Activated T-helper 17 cell treated with anti-CD3 and anti-CD28 coated beads, Interleukin-2, amount 50 U/mL, for 72 hours (primary cell): Measurements from ENCODE around the gene METRNL. TPM values are rescaled to one million over a fixed set of nuclear protein-coding genes. Genes with fewer than 3 reads are reported as not detected.
"Not testable (repeated sequence)": the region's sequence is repeated elsewhere in the genome, so short reads cannot be mapped to it uniquely, and the experiment has no call there.

ENCODE experiments used
- ATAC-seq: fragments of 150-1000 bp; cut with Tn5 transposase; replicated peaks from 2 replicates; pipeline ENCODE4 v1.10.0; 2021; ENCODE audit warnings: mild to moderate bottlenecking, moderate library complexity
- H3K27ac Mint-ChIP-seq: one replicate; pipeline ENCODE4 v1.8.0; 2022; ENCODE audit warnings: mixed read lengths
- H3K27me3 Mint-ChIP-seq: one replicate; pipeline ENCODE4 v1.8.0; 2022; ENCODE audit warnings: mixed read lengths
- H3K36me3 Mint-ChIP-seq: one replicate; pipeline ENCODE4 v1.8.0; 2022; ENCODE audit warnings: low read depth, mild to moderate bottlenecking, mixed read lengths
- H3K4me1 Mint-ChIP-seq: one replicate; pipeline ENCODE4 v1.8.0; 2022; ENCODE audit warnings: mixed read lengths
- H3K4me3 Mint-ChIP-seq: one replicate; pipeline ENCODE4 v1.8.0; 2022; ENCODE audit warnings: mild to moderate bottlenecking, mixed read lengths
- H3K9me3 Mint-ChIP-seq: one replicate; pipeline ENCODE4 v1.8.0; 2022; ENCODE audit warnings: mixed read lengths
- total RNA-seq, 2 donors: library from RNA; stranded (reverse); gene quantifications; one replicate each; pipeline ENCODE4 v1.2.3, GENCODE V29; 2022

METRNL gene
- total RNA-seq, 2 donors from 2014 or later: 21.9 to 43.4 TPM

GRCh38 chr17:83127431-83128160 is 48.2 kb downstream of the METRNL start:
- peaks cover 22% of the 10 kb centered on the region for H3K27me3 Mint-ChIP-seq
- no peaks in the 10 kb centered on the region for H3K9me3 Mint-ChIP-seq
- no peaks in the 10 kb centered on the region for H3K36me3 Mint-ChIP-seq
- H3K27ac Mint-ChIP-seq: no peak overlapping the region
- H3K4me3 Mint-ChIP-seq: no peak overlapping the region
- ATAC-seq: no peak
- peaks cover 5% of the 10 kb centered on the region for H3K4me1 Mint-ChIP-seq

DNA sequence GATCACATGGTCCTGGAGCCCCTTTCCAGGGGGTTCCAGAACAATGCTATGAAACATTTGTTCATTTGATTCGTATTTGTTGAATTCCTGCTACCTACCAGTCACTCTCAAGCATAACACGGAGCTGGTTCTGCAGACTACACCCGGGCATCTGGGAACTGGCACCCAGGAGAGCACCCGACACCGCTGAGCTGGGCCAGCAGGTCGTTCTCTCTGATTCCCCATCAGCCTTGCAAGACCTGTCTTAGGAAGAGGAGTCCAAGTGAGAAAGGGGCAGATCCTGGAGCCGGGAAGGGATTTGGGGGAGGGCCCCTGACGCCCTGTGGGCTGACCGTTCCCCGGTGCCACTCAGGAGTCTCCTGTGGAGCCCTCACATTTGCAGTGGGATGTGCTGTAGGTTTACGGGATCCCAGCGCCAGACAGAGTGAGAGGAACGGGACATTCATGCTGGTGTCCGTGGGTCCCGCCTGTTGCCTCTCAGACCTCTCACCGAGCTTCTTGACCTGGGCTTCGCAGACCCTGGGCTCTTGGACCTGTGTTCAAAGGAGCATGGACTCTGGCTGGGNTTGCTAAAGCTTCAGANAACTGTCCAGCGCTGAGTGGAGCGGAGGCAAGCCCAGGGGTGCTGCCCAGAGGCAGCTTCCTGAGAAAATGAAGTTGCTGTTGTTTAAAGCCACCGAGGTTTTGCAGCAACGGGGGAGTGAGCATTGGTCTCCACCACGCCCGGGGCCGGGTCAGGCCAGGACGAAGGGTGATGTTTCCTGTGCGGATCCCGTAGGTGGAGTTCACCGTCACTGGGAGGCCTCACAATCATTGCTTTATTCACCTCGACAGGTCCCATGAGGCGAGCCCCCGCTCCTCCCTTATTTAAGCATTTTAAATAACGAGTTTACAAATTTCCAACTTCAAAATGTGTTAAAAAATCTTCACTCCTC is 49.2 kb downstream of the METRNL start:
- Mint-ChIP-seq H3K9me3 (no peaks in the 10 kb centered on the region), H3K27me3 (peaks cover 20% of the 10 kb centered on the region), H3K4me3 (no peak overlapping the region), H3K4me1 (peaks cover 5% of the 10 kb centered on the region), H3K36me3 (no peaks in the 10 kb centered on the region), H3K27ac (no peak overlapping the region)
- no peak for ATAC-seq

DNA sequence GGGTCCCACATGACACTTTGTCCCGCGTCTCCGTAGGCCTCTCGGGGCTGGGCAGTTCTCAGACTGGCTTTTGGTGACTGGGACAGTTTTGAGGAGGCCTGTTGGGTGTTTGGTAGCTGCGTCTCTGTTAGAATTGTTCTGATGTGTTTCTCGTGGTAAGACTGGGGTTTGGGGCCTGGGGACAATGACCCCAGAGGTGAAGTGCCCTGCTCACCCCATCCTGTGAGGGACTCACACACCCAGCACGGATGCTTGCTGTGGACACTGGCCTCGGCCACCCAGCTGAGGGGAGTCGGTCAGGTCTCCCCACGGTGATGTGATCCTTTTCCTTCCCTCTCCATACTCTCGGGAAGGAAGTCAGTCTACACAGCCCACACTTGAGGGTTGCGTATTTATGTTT is 50.3 kb downstream of the METRNL start:
- H3K4me1 Mint-ChIP-seq: peaks cover 5% of the 10 kb centered on the region
- H3K4me3 Mint-ChIP-seq: no peak overlapping the region
- no peak for ATAC-seq
- no peaks in the 10 kb centered on the region for H3K36me3 Mint-ChIP-seq
- peaks cover 15% of the 10 kb centered on the region for H3K27me3 Mint-ChIP-seq
- H3K9me3 Mint-ChIP-seq: no peaks in the 10 kb centered on the region
- H3K27ac Mint-ChIP-seq: no peak overlapping the region

DNA sequence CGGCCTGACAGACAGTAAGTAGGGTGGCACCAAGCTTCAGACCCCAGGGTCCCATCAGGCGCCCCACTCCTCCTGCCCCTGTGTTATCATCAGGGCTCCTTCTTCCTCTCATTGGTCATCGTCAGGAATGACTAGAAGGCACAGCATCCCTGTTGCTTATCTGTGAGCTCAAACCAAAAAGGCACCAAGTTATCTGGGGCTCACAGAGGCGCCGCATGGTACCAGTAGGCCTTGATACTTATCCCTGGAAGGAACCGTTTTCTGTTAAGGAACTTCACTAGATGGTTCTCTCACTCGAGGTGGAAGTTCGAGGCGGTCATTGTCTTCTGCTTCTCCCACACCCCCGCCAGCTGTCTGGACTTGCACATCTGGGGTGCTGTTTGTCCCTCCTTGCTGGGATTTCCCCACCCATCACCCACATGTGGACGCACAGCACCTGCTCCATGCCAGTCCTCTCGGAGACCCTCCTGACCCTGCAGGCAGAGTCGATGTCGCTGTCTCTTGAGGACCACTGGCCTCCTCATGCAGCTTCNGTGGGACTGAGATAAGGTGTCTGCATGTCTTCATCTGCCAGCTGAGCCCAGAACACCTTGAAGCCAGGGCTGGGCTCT is 52.1 kb downstream of the METRNL start:
- peaks cover 5% of the 10 kb centered on the region for H3K27me3 Mint-ChIP-seq
- ATAC-seq: no peak
- H3K36me3 Mint-ChIP-seq: no peaks in the 10 kb centered on the region
- H3K9me3 Mint-ChIP-seq: no peaks in the 10 kb centered on the region
- H3K4me3 Mint-ChIP-seq: no peak overlapping the region
- no peak overlapping the region for H3K27ac Mint-ChIP-seq
- no peaks in the 10 kb centered on the region for H3K4me1 Mint-ChIP-seq

GRCh38 chr17:83132251-83133081 is 53.1 kb downstream of the METRNL start:
- Mint-ChIP-seq H3K27ac (no peak overlapping the region), H3K4me1 (no peaks in the 10 kb centered on the region), H3K9me3 (no peaks in the 10 kb centered on the region), H3K27me3 (peaks cover 10% of the 10 kb centered on the region), H3K4me3 (no peak overlapping the region), H3K36me3 (no peaks in the 10 kb centered on the region)
- ATAC-seq: no peak

DNA sequence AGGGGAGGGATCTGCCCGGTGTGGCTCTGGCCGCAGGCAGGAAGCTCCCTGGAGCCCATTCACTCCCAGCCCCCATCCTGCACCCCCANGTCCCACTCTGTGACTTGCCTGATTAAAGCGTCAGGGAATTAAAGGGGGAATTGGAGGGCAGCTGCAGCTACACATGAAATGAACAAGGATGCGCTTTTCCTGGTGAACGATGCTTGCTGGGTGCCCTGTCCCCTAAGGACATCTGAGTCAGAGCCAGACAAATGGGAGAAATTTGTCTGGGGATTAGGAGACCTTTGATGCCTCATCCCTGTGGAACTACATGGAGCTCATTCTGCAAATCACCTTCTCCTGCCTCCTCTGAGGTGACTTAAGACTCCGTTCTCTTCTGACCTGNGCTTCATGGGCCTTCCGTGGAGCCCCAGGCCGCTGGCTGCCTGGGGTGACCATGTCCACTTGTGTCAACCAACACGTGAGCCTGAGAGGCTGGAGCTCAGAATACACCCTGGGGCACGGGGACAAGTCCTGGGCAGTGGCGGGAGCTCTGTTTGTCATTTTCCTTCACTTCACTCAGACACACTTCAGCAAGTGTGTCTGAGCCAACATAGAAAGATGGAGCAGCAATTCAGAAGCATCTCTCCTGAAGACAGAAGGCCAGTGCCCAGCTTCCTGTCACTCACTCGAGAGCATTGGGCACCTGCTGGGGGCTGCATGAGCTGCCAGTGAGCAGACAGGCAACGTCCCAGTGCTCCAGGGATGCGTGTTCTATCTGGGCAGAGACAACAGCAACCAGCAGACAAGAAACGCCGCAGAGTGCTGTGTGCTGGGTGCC is 54.1 kb downstream of the METRNL start:
- Mint-ChIP-seq H3K4me1 (no peaks in the 10 kb centered on the region), H3K27ac (no peak overlapping the region), H3K4me3 (no peak overlapping the region), H3K36me3 (no peaks in the 10 kb centered on the region), H3K9me3 (no peaks in the 10 kb centered on the region), H3K27me3 (peaks cover 10% of the 10 kb centered on the region)
- no peak for ATAC-seq

DNA sequence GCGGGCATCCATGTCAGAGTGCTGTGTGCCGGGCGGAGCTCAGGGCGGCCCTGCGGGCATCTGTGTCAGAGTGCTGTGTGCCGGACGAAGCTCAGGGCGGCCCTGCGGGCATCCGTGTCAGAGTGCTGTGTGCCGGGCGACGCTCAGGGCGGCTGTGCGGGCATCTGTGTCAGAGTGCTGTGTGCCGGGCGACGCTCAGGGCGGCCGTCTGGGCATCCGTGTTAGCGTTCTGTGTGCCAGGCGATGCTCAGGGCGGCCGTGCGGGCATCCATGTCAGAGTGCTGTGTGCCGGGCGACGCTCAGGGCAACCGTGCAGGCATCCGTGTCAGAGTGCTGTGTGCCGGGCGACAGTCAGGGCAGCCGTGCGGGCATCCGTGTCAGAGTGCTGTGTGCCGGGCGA is 55.0 kb downstream of the METRNL start:
- not testable (repeated sequence) for H3K27ac Mint-ChIP-seq, ATAC-seq, H3K4me3 Mint-ChIP-seq, H3K9me3 Mint-ChIP-seq, H3K4me1 Mint-ChIP-seq, H3K36me3 Mint-ChIP-seq, H3K27me3 Mint-ChIP-seq

DNA sequence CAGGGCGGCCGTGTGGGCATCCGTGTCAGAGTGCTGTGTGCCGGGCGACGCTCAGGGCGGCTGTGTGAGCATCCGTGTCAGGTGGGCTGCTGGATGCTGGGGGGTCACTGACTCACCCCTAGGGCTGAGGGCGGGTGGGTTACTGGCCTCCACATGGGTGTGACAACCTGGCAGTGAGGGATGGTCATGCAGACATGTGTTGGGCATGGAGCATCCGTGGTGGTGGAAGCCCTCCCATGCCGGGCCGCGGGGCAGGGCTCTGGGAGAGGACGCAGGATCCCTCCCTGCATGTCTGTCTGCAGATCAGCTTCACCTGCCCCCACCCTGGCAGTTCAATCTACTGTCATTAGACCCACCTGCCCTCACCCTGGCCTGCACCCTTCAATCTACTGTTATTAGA is 56.3 kb downstream of the METRNL start:
- no peak for ATAC-seq
- H3K4me3 Mint-ChIP-seq: no peak overlapping the region
- no peak overlapping the region for H3K27ac Mint-ChIP-seq
- H3K4me1 Mint-ChIP-seq: no peaks in the 10 kb centered on the region
- H3K36me3 Mint-ChIP-seq: no peaks in the 10 kb centered on the region
- no peaks in the 10 kb centered on the region for H3K9me3 Mint-ChIP-seq
- peaks cover 7% of the 10 kb centered on the region for H3K27me3 Mint-ChIP-seq

GRCh38 chr17:83136156-83136555 is 56.7 kb downstream of the METRNL start:
- H3K4me3 Mint-ChIP-seq: no peak overlapping the region
- H3K27me3 Mint-ChIP-seq: peaks cover 7% of the 10 kb centered on the region
- ATAC-seq: no peak
- H3K36me3 Mint-ChIP-seq: no peaks in the 10 kb centered on the region
- no peaks in the 10 kb centered on the region for H3K4me1 Mint-ChIP-seq
- no peaks in the 10 kb centered on the region for H3K9me3 Mint-ChIP-seq
- H3K27ac Mint-ChIP-seq: no peak overlapping the region

DNA sequence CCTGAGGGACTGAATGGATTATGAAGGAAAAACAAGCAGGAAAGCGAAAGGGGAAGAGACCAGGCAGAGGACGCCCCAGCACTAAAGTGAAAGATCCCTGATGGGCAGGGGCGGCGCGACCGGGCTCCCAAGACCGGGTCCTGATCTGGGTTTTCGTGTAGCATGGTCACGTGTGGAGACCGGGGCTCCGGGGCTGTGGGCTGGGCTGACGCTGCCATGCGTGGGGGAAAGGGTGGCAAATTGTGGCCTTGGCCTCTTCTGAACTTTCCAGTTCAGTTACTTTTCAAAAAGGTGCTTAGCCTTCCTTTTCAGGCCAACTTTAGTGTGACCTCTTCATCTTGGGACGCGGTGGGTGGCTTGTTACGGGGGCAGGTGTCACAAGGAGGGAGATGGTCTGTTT is 57.5 kb downstream of the METRNL start:
- Mint-ChIP-seq H3K9me3 (peaks cover under 1% of the 10 kb centered on the region), H3K4me1 (no peaks in the 10 kb centered on the region), H3K4me3 (no peak overlapping the region), H3K27ac (no peak overlapping the region), H3K36me3 (no peaks in the 10 kb centered on the region), H3K27me3 (peaks cover 8% of the 10 kb centered on the region)
- ATAC-seq: no peak

- Mint-ChIP-seq H3K9me3 (peaks cover 6% of the 10 kb centered on the region), H3K27me3 (peaks cover 12% of the 10 kb centered on the region), H3K36me3 (no peaks in the 10 kb centered on the region), H3K4me3 (no peak overlapping the region), H3K27ac (no peak overlapping the region), H3K4me1 (no peaks in the 10 kb centered on the region)
- ATAC-seq: no peak
These were observed 58.1 kb downstream of the METRNL start for GRCh38 chr17:83137523-83137922.

DNA sequence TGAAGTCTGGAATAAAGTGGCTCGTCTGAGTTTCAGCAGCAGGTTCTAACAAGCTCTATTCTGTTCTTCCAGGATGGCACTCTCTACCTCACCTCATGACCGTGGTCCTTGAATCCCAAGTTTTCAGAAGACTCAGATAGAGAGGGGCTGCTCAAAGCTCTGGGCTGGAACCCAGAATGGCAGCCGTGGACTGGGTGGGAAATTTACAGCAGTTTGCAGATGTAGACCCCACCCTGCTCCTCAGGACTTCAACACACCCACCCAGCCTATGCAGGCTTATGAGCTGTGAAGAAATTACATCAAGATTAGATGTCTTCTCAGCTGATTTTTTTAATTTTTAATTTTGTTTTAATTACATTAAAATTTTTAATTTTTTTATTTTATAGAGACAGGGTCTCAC is 59.4 kb downstream of the METRNL start:
- H3K9me3 Mint-ChIP-seq: peaks cover 6% of the 10 kb centered on the region
- H3K4me1 Mint-ChIP-seq: no peaks in the 10 kb centered on the region
- H3K27ac Mint-ChIP-seq: no peak overlapping the region
- ATAC-seq: no peak
- H3K4me3 Mint-ChIP-seq: no peak overlapping the region
- H3K27me3 Mint-ChIP-seq: peaks cover 15% of the 10 kb centered on the region
- H3K36me3 Mint-ChIP-seq: no peaks in the 10 kb centered on the region

GRCh38 chr17:83139541-83140248 is 60.3 kb downstream of the METRNL start:
- not testable (repeated sequence) for H3K36me3 Mint-ChIP-seq, H3K27ac Mint-ChIP-seq, H3K9me3 Mint-ChIP-seq, ATAC-seq, H3K4me1 Mint-ChIP-seq, H3K4me3 Mint-ChIP-seq
- H3K27me3 Mint-ChIP-seq: peaks cover 15% of the 10 kb centered on the region
